Panc1 (cell line): ENCODE data around the gene FAAP100. TPM values are rescaled to one million over a fixed set of nuclear protein-coding genes. Genes with fewer than 3 reads are reported as not detected.

Experiments used
- ATAC-seq: fragments of 200-7000 bp; cut with Tn5 transposase; 2 replicates; pipeline ENCODE4 v1.9.1; 2020; ENCODE audit warnings: mild to moderate bottlenecking, moderate library complexity
- BruUV-seq: library from RNA; stranded (reverse); fragments of 400-500 nt; replicated peaks from 2 replicates; lab custom pipeline; 2021; lab: Mats Ljungman, UMichigan
- CTCF ChIA-PET: fragments of 300-600 bp; sonication (Branson Sonifier 250); formaldehyde crosslinking; loops from one replicate; lab custom pipeline; 2022; ENCODE audit warnings: antibody characterized with exemption; lab: Charles Lee
- POLR2A ChIA-PET: fragments of 300-600 bp; sonication (Branson Sonifier 250); formaldehyde crosslinking; loops from one replicate; lab custom pipeline; 2022; ENCODE audit warnings: antibody characterized with exemption; lab: Charles Lee
- DNase-seq: peaks from one replicate; pipeline ENCODE4 v3.0.0-alpha.2; 2010; ENCODE audit warnings: low read depth, low spot score
- H3K27ac ChIP-seq: 2 replicates; pipeline ENCODE4 v1.5.1; 2011; ENCODE audit warnings: mild to moderate bottlenecking, low read length, inconsistent platforms
- H3K27me3 ChIP-seq: fragments of 200-500 bp; sonication (Bioruptor generic); 2 replicates; pipeline ENCODE4 v1.6.0; 2014; ENCODE audit warnings: low read length, inconsistent platforms; ENCODE audit not compliant: control insufficient read depth, insufficient read depth
- H3K36me3 ChIP-seq: fragments of 200-500 bp; sonication (Bioruptor generic); 2 replicates; pipeline ENCODE4 v1.5.1; 2014; ENCODE audit warnings: inconsistent platforms, mild to moderate bottlenecking, low read length, moderate library complexity; ENCODE audit not compliant: control insufficient read depth, insufficient read depth
- H3K4me1 ChIP-seq: 2 replicates; pipeline ENCODE4 v1.5.1; 2011; ENCODE audit warnings: inconsistent platforms, mild to moderate bottlenecking, low read length, moderate library complexity; ENCODE audit not compliant: control insufficient read depth, insufficient read depth
- H3K4me3 ChIP-seq, 2 experiments: 2 replicates each; pipeline ENCODE4 v1.5.1; 2011 to 2012; ENCODE audit warnings: low read depth in 2 of 2, low read length in 2 of 2, mild to moderate bottlenecking in 2 of 2, inconsistent platforms in 1 of 2, moderate library complexity in 1 of 2
- H3K9me3 ChIP-seq: fragments of 200-500 bp; sonication (Bioruptor generic); 2 replicates; pipeline ENCODE4 v1.5.1; 2014; ENCODE audit warnings: low read depth, mild to moderate bottlenecking, inconsistent platforms, low read length, moderate library complexity; ENCODE audit not compliant: control insufficient read depth, insufficient read depth
- CTCF ChIP-seq: fragments of 450-650 bp; IDR thresholded peaks from 2 replicates; pipeline ENCODE4 v1.5.1; 2017; ENCODE audit warnings: mild to moderate bottlenecking
- POLR2AphosphoS5 ChIP-seq: IDR thresholded peaks from 2 replicates; pipeline ENCODE4 v1.6.1; 2012; ENCODE audit warnings: mild to moderate bottlenecking, low read depth, low read length, moderate library complexity
- REST ChIP-seq, 2 experiments: IDR thresholded peaks; 2 replicates each; pipeline ENCODE4 v1.6.1; 2011 to 2012; ENCODE audit warnings: low read depth in 2 of 2, control low read depth in 1 of 2, low read length in 1 of 2, mild to moderate bottlenecking in 1 of 2, moderate library complexity in 1 of 2; ENCODE audit not compliant: insufficient read depth in 1 of 2
- SIN3A ChIP-seq: IDR thresholded peaks from 2 replicates; pipeline ENCODE4 v1.6.1; 2012; ENCODE audit warnings: low read depth, mild to moderate bottlenecking, low read length, moderate library complexity, borderline replicate concordance; ENCODE audit not compliant: insufficient read depth
- TCF7L2 ChIP-seq: IDR thresholded peaks from 2 replicates; pipeline ENCODE4 v1.6.1; 2011; ENCODE audit warnings: mild to moderate bottlenecking, low read depth, low read length, inconsistent platforms
- in situ Hi-C: cut with HindIII; loops from 2 replicates; pipeline ENCODE4 v1.10.0; 2016; ENCODE audit warnings: low sequenced_read_pairs, low pct_unique_long_range_greater_than_20kb
- intact Hi-C: fragments of 100-400 bp; cut with micrococcal nuclease; formaldehyde crosslinking; loops from one replicate; pipeline ENCODE4 v1.10.0; 2022; ENCODE audit not compliant: unreplicated experiment
- total RNA-seq: library from RNA; stranded (reverse); gene quantifications from one replicate; pipeline ENCODE4 v1.2.1, GENCODE V29; 2021; ENCODE audit not compliant: unreplicated experiment

The FAAP100 gene
- total RNA-seq, 1 experiment from 2014 or later, result 265 TPM

GRCh38 chr17:81550285-81550684 is 1.9 kb downstream of the FAAP100 start:
- no peak for DNase-seq
- H3K27ac ChIP-seq, result peak overlapping the region; percentile 100
- H3K4me1 ChIP-seq, result peaks cover 51% of the 10 kb centered on the region
- ATAC-seq, result no peak
- intact Hi-C loops (no loop called here), in situ Hi-C loops (no loop called here)
- BruUV-seq, result no TSS peak
- CTCF ChIA-PET, result no interaction called here
- TF ChIP-seq TCF7L2 (no peak), SIN3A (no peak), POLR2AphosphoS5 (no peak), REST (IDR thresholded peaks at IDR 0.05; ENCODE audit: insufficient read depth in 1 of 2, low read depth in 2 of 2, low read length in 1 of 2) (no peak), CTCF (no peak)
- H3K4me3 ChIP-seq, result peak overlapping the region; percentile 84 to 91
- no peaks in the 10 kb centered on the region for H3K27me3 ChIP-seq
- POLR2A ChIA-PET, result interaction anchor here (0.6 kb wide), 2 partner anchors 9 to 152 kb away, joined by 4 to 6 read pairs; no protein-coding TSS in a partner anchor
- no peaks in the 10 kb centered on the region for H3K9me3 ChIP-seq
- H3K36me3 ChIP-seq, result peaks cover 14% of the 10 kb centered on the region

GRCh38 chr17:81549826-81550225 is 2.3 kb downstream of the FAAP100 start:
- Histone ChIP-seq H3K27ac (peak overlapping the region; percentile 100), H3K4me3 (peak overlapping the region; percentile 84 to 91), H3K9me3 (no peaks in the 10 kb centered on the region), H3K27me3 (no peaks in the 10 kb centered on the region), H3K36me3 (peaks cover 14% of the 10 kb centered on the region), H3K4me1 (peaks cover 53% of the 10 kb centered on the region)
- in situ Hi-C loops (no loop called here), intact Hi-C loops (no loop called here)
- ChIA-PET CTCF (no interaction called here), POLR2A (interaction anchor here (0.6 kb wide), 1 partner anchor 151 kb away, joined by 4 read pairs; no protein-coding TSS in a partner anchor)
- BruUV-seq, result no TSS peak
- ATAC-seq (no peak), DNase-seq (no peak)
- TF ChIP-seq POLR2AphosphoS5 (peak; percentile 18; the same call in 1 of the 2 replicates), TCF7L2 (no peak), SIN3A (no peak)

- ATAC-seq (no peak), DNase-seq (no peak)
- no TSS peak for BruUV-seq
- peaks cover 14% of the 10 kb centered on the region for H3K36me3 ChIP-seq
- TF ChIP-seq CTCF (no peak), SIN3A (peak; percentile 80; the same call in 1 of the 2 replicates), POLR2AphosphoS5 (0 out of 2 replicates have a peak, but pooled peaks have one; percentile 11)
- peak overlapping the region; percentile 100 for H3K27ac ChIP-seq
- in situ Hi-C loops, result no loop called here
- H3K27me3 ChIP-seq, result no peaks in the 10 kb centered on the region
- no peaks in the 10 kb centered on the region for H3K9me3 ChIP-seq
- ChIA-PET CTCF (no interaction called here), POLR2A (interaction anchor here (0.5 to 0.7 kb wide), 3 partner anchors 8 to 28 kb away, joined by 3 to 8 read pairs (median 4); no protein-coding TSS in a partner anchor)
- intact Hi-C loops, result no loop called here
- peaks cover 52% of the 10 kb centered on the region for H3K4me1 ChIP-seq
- H3K4me3 ChIP-seq, result peak overlapping the region; percentile 84 to 91
These were observed 3.1 kb downstream of the FAAP100 start for GRCh38 chr17:81549031-81549557.
